HG03097 (cell line): Measurements from ENCODE around the gene DCLK1.

Experiments used
- ATAC-seq: cut with Tn5 transposase; IDR thresholded peaks from one replicate; pipeline ENCODE4 v1.9.1; 2021; ENCODE audit not compliant: unreplicated experiment, low FRiP score

DCLK1 gene

DNA sequence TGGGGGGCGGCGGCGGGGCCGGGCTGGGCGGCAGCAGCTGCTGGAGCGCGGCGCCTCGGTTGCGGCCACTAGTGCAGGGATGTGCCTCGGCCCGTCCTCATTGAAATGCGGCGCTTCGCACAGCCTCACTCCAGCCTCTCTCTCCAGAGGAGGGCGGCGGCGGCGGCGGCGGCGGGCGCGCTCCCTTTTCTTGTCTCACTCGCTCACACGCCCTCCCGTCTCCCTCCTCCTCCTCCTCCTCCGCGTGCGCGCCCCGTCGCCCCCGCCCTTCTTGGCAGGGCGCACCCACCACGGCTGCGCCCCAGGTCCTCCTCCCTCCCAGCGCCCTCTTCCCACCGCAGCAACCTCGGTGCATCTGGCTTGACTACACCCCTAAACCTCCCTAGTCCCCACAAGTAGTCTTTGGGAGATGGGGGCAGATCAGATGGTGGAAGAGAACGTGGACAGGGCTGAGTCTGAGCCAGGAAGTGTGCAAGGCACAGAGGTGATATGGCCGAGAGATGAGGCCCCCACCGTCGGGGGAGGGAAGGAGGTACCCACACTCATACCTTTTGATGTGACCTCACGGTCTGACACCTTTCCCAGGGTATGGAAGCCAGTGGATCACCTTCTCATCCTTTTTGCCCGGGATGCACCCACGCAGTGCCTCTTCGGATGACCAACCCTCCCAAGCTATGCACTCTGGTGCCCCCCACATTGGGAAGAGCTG lies at the start of gene DCLK1:
Gene DCLK1, minus strand, starts transcription at position 161 of the 709 bp plus-strand sequence.
- no peak for ATAC-seq

DNA sequence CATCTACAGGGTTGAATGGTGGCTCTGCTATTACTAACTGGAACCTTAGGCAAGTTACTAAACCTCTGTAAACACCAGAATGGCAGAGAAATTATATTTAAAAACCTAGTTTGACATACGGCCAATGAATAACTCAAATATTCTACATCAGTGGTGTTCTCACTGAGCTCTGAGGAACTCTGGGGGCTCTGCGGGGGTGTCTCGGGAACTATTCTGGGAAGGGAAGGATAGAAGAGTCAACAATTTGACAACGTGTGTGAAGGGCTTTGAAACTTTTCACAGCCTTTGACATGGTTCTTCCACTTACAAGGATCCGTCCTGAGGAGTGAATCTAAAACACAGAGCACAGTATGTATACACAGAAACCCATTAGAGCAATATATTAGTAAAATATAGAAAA lies 44.4 kb upstream of the DCLK1 start:
- ATAC-seq, result no peak

DNA sequence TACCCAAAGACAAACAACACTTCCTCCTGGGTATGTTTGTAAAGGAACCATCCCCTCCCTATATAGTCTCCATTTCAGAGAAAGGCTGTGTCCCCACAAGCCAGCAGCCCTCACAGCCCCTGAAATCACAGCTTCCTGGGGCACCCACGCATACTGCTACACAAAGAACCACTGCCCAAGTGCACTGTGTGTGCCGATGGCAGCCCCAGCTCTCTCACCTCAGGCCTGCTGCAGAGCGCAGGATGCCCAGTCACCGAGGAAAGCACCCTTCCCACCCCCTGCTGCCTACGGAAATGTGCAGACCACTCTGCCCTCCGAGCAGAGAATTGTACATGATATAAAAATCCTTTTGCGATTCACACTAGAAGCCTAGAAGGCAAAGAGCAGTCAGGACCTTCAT lies 43.7 kb upstream of the DCLK1 start:
- ATAC-seq, result no peak

DNA sequence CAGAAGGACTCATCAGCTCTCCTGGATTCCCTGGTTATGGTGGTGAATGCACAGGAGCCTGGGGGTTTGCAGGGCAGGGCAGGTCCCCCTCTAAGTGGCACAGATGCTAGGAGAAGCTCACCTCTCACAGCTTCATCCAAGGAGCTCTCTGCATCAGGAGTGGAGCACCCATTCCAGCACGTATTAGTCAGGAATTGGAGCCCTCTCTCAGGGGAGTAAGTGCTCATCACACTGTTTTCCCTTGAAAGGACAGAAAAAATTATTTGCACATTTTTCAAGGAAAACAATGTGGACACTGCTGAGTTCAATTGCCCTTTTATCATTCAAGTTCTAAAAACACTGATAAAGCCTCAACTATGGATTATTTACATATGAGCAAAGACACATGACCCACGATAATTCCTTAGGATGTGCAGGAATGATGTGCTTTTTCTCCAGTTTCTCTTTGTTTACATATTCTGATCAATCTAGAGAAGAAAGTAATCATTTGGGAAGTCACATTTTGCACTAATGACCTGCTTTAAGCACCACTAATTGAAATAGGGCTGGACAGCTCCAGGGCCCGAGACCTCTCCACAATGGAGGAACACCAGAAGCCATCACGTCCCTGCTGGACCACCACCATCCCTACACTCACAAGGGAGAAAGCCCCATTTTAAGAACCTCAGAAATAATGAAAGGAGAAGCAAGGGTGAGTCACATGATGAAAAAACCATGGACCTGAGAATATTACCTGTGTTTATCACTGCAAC lies 42.6 kb upstream of the DCLK1 start:
- ATAC-seq, result no peak

DNA sequence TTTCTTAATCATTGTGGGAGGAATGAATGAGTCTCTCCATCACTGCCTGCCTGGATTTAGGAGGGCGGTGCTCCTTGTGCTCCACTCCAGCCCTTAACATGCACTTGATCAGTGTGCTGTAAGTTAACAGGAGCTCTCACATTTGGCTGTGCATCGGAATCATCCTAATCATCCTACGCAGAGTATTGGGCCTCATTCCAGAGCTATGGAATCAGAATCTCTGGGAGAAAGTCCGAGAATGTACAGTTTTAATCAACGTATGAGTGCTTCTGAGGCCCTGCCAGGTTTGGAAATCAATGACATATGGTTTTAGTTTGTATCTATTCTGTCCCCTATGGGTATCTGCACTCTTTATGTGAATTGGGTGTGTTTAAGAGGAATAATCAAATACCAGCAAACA lies 34.9 kb upstream of the DCLK1 start:
- no peak for ATAC-seq

DNA sequence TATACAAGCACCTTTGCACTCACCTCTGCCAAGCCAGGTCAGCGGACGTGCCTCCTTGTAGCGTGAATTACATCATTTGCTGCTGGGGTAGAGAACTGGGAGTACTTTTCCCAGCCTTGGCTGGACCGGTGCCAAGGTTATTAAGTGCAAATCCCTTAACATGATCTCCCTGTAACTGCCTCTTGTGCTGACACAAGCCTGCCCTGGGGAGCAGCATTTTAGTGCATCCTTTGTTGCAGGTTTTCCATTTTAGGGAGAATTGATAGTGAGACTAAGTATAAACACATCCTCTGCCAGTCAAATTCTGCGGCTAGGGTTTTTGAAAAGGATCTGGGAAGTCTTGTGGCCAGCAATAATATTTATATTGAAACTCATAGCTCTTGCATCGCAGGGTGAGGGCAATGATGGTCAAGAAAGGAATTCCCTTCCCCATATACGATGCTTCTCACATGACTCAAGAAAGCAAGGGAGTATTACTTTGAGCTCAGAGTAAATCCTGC lies 32.7 kb upstream of the DCLK1 start:
- ATAC-seq, result no peak

DNA sequence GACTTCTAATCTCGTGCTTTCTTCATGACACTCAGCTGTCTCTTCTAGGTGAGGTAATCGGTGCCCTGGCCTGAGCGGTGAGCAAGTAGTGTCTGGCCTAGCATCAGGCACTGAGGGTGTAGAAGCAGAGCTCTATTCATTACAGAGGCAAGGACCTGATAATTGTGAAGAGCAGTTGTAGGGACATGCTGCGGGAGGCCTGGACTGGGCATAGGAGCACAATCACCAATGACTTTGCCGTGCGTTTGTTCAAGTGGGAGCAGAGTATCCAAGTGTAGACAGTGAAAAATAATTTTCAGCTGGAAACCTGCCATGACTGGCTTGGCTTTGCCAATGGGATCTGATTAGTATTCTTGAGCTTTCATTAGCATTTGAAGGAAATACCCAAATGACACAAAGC lies 32.1 kb upstream of the DCLK1 start:
- ATAC-seq, result no peak

DNA sequence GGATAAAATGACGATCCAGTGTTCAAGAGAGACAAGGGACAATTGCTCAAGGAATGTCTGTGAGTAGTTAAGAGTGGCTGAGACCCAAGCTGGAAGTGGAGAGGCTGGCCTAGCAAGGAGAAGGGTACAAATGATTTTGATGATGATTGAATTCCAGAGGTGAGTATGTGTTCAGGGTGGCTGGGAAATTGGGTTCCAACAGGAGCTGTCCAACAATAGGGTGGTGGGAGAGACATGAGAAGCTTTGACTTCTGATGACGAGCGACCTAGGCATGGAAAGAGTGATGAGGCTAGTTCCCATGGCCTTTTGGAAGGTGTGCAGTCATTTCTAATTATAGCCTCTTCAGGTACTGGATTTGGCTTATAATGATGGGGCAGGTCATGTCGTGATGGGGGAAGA lies 29.1 kb upstream of the DCLK1 start:
- no peak for ATAC-seq

DNA sequence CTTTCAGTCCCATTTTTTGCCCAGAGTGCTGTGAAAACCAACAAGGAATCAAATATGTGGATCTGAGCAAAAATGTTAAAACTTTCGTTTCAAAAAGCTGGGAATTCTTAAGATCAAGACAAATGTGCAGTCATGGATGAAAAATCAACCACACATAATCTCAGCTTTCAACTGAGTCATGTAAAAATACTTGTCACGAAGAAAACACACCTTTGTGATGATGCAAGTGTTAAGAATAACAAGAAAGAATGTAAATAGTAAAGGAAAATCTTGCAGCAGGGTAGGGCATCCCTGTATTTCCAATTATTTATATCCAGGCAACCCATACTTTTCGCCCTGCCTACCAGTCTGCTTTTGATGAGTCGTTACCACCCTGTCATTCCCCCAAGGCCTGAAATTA lies 27.4 kb upstream of the DCLK1 start:
- no peak for ATAC-seq

DNA sequence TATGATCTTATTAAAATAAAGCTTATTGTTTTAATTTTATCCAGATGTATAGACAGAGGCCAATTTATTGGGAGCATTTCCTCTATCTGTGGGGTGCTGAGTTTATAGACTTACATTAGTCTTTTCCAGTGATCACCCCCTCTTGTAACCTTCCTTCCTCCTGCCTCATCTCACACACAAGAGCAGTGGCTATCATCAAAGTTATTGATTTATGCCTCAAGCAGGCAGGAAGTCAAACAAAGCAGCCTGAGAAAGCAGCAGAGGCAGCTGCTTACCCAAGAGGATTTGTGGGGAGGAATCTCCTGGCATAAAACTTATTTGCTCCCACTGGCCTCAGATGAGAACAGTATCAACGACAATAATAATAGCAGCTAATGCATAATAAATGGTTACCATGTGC lies 26.3 kb upstream of the DCLK1 start:
- no peak for ATAC-seq

DNA sequence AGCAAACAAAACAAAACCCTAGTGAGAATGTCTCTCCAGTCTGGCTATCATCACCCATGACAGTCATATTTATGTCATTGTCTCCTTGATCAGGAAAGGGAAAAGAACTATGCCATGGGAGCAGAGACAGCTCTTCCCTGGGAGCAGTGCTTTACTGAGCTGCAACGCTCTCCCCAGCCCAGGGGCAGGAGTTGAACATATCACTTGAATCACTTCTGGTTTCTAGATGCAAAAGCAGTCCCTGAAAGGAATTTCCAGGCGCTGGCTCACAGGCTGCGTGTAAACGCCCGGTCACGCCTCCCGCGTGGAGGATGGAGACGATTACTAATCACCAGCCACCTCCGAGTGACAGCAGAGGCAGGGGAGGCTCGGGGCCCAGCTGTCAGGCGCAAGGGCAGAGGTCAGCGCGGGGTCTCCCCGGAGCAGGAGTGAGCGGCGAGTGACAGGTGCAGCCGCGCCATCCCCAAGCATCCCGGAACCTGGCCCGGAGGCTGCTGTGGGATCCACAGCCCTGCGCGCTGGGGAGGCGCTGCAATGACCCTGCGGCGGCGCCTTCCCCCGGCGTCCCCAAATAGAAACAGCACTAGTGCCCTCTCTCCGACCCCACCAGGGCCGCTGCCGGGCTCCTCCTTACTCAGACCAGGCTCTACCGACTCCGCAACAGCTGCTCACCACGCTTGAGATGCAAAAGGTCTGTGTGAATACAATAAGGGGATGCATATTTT lies 23.5 kb upstream of the DCLK1 start:
- ATAC-seq, result no peak

DNA sequence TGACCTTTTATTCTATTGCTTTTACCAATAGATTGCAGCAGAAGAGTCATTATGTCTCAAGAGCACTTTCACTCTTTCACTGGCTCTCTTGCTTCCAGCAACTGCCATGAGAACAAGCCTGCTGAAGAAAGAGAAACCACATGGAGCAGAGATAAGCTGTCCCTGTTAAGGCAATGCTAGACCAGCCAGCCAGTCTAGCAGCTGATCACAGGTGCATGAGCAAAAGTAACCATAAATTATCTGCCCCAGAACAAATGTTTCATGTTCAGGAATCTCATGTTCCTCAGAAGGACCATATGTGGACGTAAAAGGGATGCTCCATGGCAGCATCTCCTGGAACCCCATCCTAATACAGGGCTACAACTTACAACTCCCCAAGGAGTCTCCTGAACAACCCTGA lies 20.4 kb upstream of the DCLK1 start:
- no peak for ATAC-seq

DNA sequence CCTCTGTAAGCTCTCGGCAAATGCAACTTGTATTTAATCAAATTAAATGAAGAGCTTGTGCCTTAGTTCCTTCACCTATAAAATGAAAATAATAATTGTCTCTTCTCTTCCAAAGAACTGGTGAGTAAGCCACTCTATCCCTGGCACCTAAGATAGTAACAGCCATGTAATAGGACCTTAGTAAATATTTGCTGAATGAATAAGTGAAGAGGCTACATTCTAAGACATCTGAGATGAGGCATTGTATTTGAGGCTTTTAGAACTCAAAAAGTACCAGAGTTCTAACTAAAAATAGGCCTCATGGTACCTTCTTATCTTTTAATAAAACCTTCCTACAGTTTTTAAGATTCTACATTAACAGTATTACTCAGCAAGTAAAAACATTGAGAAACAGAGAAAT lies 17.3 kb upstream of the DCLK1 start:
- ATAC-seq, result no peak

DNA sequence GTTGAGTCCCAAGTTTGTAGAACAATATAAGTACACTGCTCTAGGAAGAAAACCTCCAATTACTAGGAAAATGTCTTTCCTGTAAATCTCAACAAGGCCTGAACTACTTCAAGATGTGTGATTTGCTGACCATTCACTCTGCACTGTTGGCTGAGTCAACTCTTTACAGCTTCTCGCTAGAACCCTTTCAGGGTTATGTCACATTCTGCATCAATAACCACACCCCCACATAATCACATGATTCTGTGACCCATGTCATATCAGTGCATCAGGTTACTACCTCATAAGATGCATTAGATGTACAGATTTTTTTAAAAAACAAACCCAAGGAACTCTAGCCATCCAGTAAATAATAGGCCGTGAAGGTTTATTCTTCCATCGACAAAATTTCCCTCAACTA lies 16.1 kb upstream of the DCLK1 start:
- ATAC-seq, result no peak

DNA sequence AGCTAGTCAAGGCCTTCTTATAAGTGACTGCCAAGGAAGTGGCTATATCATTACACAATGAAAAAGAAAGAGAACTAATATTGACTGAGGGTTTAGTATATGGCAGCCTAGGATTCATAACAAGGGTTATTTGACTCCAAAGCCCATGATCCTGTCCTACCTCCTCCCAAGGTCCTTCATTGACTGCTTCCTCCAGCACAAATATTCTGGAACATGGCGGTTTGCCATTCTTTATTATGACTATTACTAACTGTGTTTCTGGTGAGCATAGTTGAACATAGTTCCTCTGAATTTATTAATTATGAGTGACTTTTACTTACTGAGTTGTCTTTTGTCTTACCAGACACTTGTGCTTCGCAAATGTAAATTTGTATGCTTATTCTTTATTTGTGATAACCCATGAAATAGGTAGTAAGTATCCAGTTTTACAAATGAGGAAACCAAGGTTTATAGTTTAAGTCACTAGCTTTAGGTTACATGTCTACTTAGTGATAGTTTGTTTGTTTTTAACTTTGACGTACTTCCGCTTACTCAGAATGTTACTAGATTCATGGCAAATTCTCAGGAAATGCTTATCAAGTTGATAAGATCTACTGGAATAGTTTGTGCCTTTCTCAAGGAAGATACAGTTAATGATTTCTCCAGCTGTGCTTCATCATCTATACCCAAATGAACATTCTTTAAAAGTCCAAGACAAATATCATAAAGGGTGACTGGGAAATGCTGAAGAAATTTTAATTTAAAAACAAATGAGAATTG lies 15.5 kb upstream of the DCLK1 start:
- no peak for ATAC-seq

DNA sequence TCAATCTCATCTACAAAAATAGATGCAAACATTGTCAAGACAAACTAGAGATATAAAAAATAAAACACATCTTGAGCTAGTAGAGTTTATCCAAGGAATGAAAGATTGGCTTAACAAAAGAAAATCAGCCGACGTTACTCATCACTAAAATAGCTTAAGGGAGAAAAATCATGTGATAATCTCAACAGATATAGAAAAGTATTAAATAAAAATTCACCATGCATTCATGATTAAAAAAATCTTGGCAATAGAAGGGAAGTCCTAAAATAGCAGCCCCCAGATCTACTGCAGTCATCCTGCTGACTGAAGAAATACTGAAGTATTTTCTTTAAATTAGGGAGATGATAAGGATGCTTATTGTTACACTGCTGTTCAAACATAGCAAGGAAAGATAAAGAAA lies 12.6 kb upstream of the DCLK1 start:
- no peak for ATAC-seq

DNA sequence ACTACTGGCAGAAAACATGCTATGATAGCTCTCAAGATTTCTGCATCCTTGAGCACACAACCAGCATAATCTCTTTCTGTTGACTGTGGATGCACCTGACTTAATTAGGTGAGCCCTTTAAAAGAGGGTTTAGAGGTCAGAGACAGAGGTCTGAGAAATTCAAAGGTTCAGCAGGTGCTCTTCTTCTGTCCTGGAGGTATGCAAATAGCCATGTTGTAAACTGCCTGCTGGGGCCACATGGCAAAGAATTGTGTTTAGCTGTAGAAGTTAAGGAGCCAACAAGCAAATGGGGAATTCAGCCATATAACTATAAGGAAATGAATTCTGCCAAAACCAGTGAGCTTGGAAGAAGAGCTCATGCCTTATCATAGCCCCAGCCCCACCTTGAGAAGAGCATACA lies 11.6 kb upstream of the DCLK1 start:
- no peak for ATAC-seq

DNA sequence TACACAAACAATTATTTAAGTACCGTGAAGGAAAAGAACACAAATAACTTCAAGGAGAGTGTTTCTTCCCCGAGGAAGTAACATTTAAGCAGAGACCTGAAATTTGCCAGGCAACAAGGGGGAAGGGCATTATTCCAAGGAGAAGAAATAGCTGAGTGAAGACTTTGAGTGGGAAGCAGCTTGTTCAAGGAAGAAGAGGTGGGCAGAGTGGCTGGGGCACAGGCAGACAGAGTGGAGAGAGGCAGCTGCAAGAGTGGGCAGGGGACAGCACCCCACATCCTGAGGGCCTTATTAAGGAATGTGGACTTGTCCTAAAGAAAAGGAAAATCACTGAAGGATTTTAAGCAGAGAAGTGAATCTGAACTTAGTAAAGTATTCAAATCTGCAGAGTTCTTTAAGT lies 4.7 kb upstream of the DCLK1 start:
- no peak for ATAC-seq

DNA sequence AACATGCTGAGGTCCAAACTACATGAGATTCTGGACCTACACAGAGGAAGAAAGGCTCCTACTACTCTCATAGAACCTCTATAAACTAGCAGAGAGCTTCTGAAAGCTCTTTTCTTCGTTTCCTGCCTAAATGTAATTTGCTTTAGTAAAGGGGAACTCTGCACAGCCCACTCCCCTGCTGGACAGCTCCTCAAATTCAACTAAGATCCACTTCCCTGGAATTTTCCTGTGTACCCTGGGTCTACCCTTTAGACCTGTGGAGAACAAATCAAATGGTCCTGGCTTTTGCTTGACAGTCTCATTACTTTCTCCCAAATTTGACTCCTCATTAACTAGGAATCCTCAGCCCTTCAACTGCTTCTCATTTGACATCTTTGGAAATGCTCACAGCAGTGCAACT lies 3.5 kb upstream of the DCLK1 start:
- no peak for ATAC-seq

DNA sequence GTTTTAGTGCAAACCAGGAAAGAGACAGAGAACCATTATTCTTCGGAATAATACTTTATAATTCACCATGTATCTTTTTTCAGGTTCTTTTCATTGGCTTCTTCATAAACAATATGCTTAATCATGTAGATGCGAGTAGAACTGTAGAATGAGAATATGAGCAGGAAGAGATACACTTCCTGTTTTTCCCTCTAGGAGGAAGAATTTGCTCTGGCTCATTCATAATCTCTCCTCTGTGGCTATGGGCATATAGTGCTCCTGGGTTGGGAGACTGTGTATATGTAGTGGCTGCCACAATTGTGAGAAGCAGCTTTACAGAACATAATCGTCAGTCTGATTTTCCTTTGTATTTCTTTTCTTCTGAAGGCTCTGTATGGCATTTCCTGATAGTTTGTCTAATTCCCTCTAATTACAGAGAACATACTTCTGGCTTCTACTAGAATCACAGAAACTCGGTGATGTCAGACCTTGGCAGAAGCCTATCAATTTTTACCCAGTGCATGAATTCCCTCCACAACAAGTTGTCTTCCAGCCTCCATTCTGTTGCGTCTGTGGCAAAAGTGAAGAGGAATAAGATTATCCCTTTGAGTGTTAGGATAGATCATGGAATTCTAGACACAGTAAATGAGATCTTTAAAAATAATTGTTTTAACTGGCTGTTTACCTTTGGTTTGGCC lies 2.9 kb upstream of the DCLK1 start:
- ATAC-seq, result no peak
